SK-N-SH (cell line): ENCODE data around the gene DDX1. TPM values are rescaled to one million over a fixed set of nuclear protein-coding genes. Genes with fewer than 3 reads are reported as not detected.

Source experiments
- CTCF ChIA-PET: fragments of 300-600, 350-600 bp; formaldehyde crosslinking; extraction: SDS; loops from one replicate; lab custom pipeline; 2021; lab: Yijun Ruan, JAX
- POLR2A ChIA-PET: fragments of 350-600 bp; sonication (Branson Sonifier 250); formaldehyde crosslinking; extraction: SDS; loops from one replicate; lab custom pipeline; 2020; ENCODE audit warnings: antibody characterized with exemption, inconsistent platforms; lab: Yijun Ruan, JAX
- DNase-seq: peaks from one replicate; pipeline ENCODE4 v3.0.0; 2012
- H2AFZ ChIP-seq: fragments of 200-600 bp; sonication (generic); 2 replicates; pipeline ENCODE4 v1.8.1; 2016; ENCODE audit warnings: antibody characterized with exemption, mild to moderate bottlenecking, low read depth
- H3F3A ChIP-seq: fragments of 200-600 bp; sonication (generic); replicated peaks from 2 replicates; pipeline ENCODE3; 2016; ENCODE audit warnings: antibody characterized with exemption, mild to moderate bottlenecking; ENCODE audit not compliant: insufficient read depth
- H3K27ac ChIP-seq, 2 experiments: fragments of 200-500 bp in 1 of 2; fragments of 200-600 bp in 1 of 2; sonication (Bioruptor generic) in 1 of 2; sonication (generic), shearing (Covaris generic) in 1 of 2; 2 replicates each; pipeline versions ENCODE4 v1.5.1 to v1.6.1; 2014 to 2016; ENCODE audit warnings: low read depth in 2 of 2, inconsistent platforms in 1 of 2, low read length in 1 of 2, mild to moderate bottlenecking in 1 of 2, mixed read lengths in 1 of 2
- H3K27me3 ChIP-seq: fragments of 200-600 bp; sonication (generic), shearing (Covaris generic); 2 replicates; pipeline ENCODE4 v1.6.1; 2016; ENCODE audit warnings: mixed run types; ENCODE audit not compliant: insufficient read depth
- H3K36me3 ChIP-seq, 2 experiments: fragments of 200-500 bp in 1 of 2; fragments of 200-600 bp in 1 of 2; sonication (Bioruptor generic) in 1 of 2; sonication (generic) in 1 of 2; replicated peaks in 1 of 2; 2 replicates each; pipeline versions ENCODE3 to v1.5.1; 2014 to 2016; ENCODE audit warnings: low read length in 1 of 2, mild to moderate bottlenecking in 1 of 2; ENCODE audit not compliant: insufficient read depth in 2 of 2, control insufficient read depth in 1 of 2
- H3K4me1 ChIP-seq, 2 experiments: fragments of 200-500 bp in 1 of 2; fragments of 200-600 bp in 1 of 2; sonication (Bioruptor generic) in 1 of 2; sonication (generic), shearing (Covaris generic) in 1 of 2; 2 replicates each; pipeline versions ENCODE4 v1.5.1 to v1.6.1; 2014 to 2016; ENCODE audit warnings: low read depth in 1 of 2, low read length in 1 of 2, mixed run types in 1 of 2; ENCODE audit not compliant: insufficient read depth in 2 of 2, control insufficient read depth in 1 of 2
- H3K4me2 ChIP-seq: fragments of 200-600 bp; sonication (generic), shearing (Covaris generic); 2 replicates; pipeline ENCODE4 v1.6.1; 2017; ENCODE audit warnings: mixed run types
- H3K4me3 ChIP-seq, 2 experiments: fragments of 200-500 bp in 1 of 2; fragments of 200-600 bp in 1 of 2; sonication (Bioruptor generic) in 1 of 2; sonication (generic), shearing (Covaris generic) in 1 of 2; 2 replicates each; pipeline versions ENCODE4 v1.5.1 to v1.8.1; 2014 to 2016; ENCODE audit warnings: low read depth in 2 of 2, inconsistent platforms in 1 of 2, low read length in 1 of 2, mild to moderate bottlenecking in 1 of 2, mixed read lengths in 1 of 2, moderate library complexity in 1 of 2
- H3K79me2 ChIP-seq: fragments of 200-600 bp; sonication (generic); 2 replicates; pipeline ENCODE4 v1.8.1; 2017; ENCODE audit warnings: mild to moderate bottlenecking; ENCODE audit not compliant: insufficient read depth
- H3K9ac ChIP-seq: fragments of 200-600 bp; sonication (generic); 2 replicates; pipeline ENCODE4 v1.6.1; 2017; ENCODE audit warnings: mixed run types
- H3K9me2 ChIP-seq: fragments of 200-600 bp; sonication (generic); 2 replicates; pipeline ENCODE4 v1.6.1; 2017; ENCODE audit warnings: mixed run types
- H3K9me3 ChIP-seq: fragments of 200-600 bp; sonication (generic); 2 replicates; pipeline ENCODE4 v1.6.1; 2017; ENCODE audit warnings: mixed run types, mild to moderate bottlenecking, moderate library complexity
- H4K20me1 ChIP-seq: fragments of 200-600 bp; sonication (generic); 2 replicates; pipeline ENCODE4 v1.6.1; 2017; ENCODE audit warnings: mild to moderate bottlenecking, mixed run types; ENCODE audit not compliant: insufficient read depth
- CTCF ChIP-seq: fragments of 200-600 bp; sonication (generic); IDR thresholded peaks from 2 replicates; pipeline ENCODE4 v1.6.1; 2017; ENCODE audit warnings: antibody characterized with exemption, mild to moderate bottlenecking, moderate library complexity
- ELF1 ChIP-seq: IDR thresholded peaks from 2 replicates; pipeline ENCODE4 v1.4.0; 2012
- GABPA ChIP-seq: IDR thresholded peaks from 2 replicates; pipeline ENCODE4 v1.4.0; 2012; ENCODE audit warnings: low read depth, mild to moderate bottlenecking
- PBX3 ChIP-seq: IDR thresholded peaks from 2 replicates; pipeline ENCODE4; 2012
- REST ChIP-seq: IDR thresholded peaks from 2 replicates; pipeline ENCODE4 v1.6.1; 2012; ENCODE audit warnings: mild to moderate bottlenecking, low read depth, low read length, moderate library complexity
- SIN3A ChIP-seq: IDR thresholded peaks from 2 replicates; pipeline ENCODE4 v1.6.1; 2012; ENCODE audit warnings: low read depth, mild to moderate bottlenecking, low read length, moderate library complexity, borderline replicate concordance
- YY1 ChIP-seq: IDR thresholded peaks from 2 replicates; pipeline ENCODE4 v1.4.0; 2012; ENCODE audit warnings: low read depth, mild to moderate bottlenecking
- whole genome bisulfite sequencing: methylation state at CpG from one replicate; pipeline ENCODE4 v1.1.6; 2017; ENCODE audit warnings: low lambda C conversion rate; 5-methylcytosine and 5-hydroxymethylcytosine counted together
- polyA plus RNA-seq, 3 experiments: library from polyadenylated mRNA; depleted of rRNA; stranded (reverse); fragments of >200 nt; gene quantifications; 2 replicates each; pipeline ENCODE4 v1.2.3, GENCODE V29; 2012

Gene DDX1
- polyA plus RNA-seq, 1 of the 3 experiments (the other 2 are of a cell fraction), result 54.5 TPM

GRCh38 chr2:15622214-15622613 lies 30.5 kb downstream of the DDX1 start:
- Histone ChIP-seq H3K4me2 (no peak overlapping the region), H4K20me1 (no peaks in the 10 kb centered on the region), H3K4me3 (no peak overlapping the region), H3K9me3 (no peaks in the 10 kb centered on the region), H3K9me2 (no peaks in the 10 kb centered on the region), H2AFZ (no peak overlapping the region), H3K27me3 (no peaks in the 10 kb centered on the region), H3K79me2 (0 out of 2 replicates have a peak, but pooled peaks cover 4% of the 10 kb centered on the region), H3K36me3 (peaks cover 89 to 96% of the 10 kb centered on the region in 2 experiments), H3F3A (no peaks in the 10 kb centered on the region), H3K9ac (no peak overlapping the region), H3K4me1 (no peaks in the 10 kb centered on the region), H3K27ac (no peak overlapping the region)
- ChIA-PET POLR2A (no interaction called here), CTCF (interaction anchor here (1.1 kb wide), 1 partner anchor 18 kb away, joined by 3 read pairs; no protein-coding TSS in a partner anchor)
- 98% methylated on average over 2 of the region's 2 CpGs for WGBS
- DNase-seq, result no peak
- TF ChIP-seq SIN3A, result no peak

GRCh38 chr2:15622614-15623480 lies 31.2 kb downstream of the DDX1 start:
- H3K27ac ChIP-seq, result no peak overlapping the region
- 0 out of 2 replicates have a peak, but pooled peaks cover 4% of the 10 kb centered on the region for H3K79me2 ChIP-seq
- no peak for DNase-seq
- no peaks in the 10 kb centered on the region for H3K27me3 ChIP-seq
- H3K4me2 ChIP-seq, result no peak overlapping the region
- no peaks in the 10 kb centered on the region for H4K20me1 ChIP-seq
- H3F3A ChIP-seq, result no peaks in the 10 kb centered on the region
- TF ChIP-seq ELF1, result no peak
- no peak for TF ChIP-seq REST
- no peak for TF ChIP-seq PBX3
- no peak for TF ChIP-seq CTCF
- no peak for TF ChIP-seq YY1
- no peak for TF ChIP-seq GABPA
- no peak overlapping the region for H2AFZ ChIP-seq
- H3K4me1 ChIP-seq, result no peaks in the 10 kb centered on the region
- no peaks in the 10 kb centered on the region for H3K9me3 ChIP-seq
- ChIA-PET CTCF (interaction anchor here (2.2 kb wide), 1 partner anchor 14 kb away, joined by 5 read pairs; no protein-coding TSS in a partner anchor), POLR2A (no interaction called here)
- no peak overlapping the region for H3K9ac ChIP-seq
- no peak overlapping the region for H3K4me3 ChIP-seq
- peaks cover 87 to 96% of the 10 kb centered on the region in 2 experiments for H3K36me3 ChIP-seq
- WGBS, result 95% methylated on average over 3 of the region's 3 CpGs
- H3K9me2 ChIP-seq, result no peaks in the 10 kb centered on the region
